Measurements from ENCODE around the gene KIF26B.

GRCh38 chr1:245459621-245460020 lies 304.8 kb downstream of the KIF26B start:
- TF ChIP-seq CTCF (conservative IDR thresholded peaks at IDR 0.05; ENCODE audit: low read depth, low read length) (no peak), EZH2 (IDR thresholded peaks at IDR 0.05; ENCODE audit: low read length, unreplicated experiment) (no peak)
